Body of pancreas (tissue), 4 donors: ENCODE data around the gene SOX8. TPM values are rescaled to one million over a fixed set of nuclear protein-coding genes. Genes with fewer than 3 reads are reported as not detected.
A peak's percentile ranks its signal among the peaks of the same experiment; 100 is the strongest.

Experiments
- ATAC-seq: fragments of 150-250 bp; one replicate; pipeline ENCODE4 v1.9.1; 2016
- DNase-seq, 4 donors: peaks; one replicate each; pipeline ENCODE4 v3.0.0-alpha.2; 2019
- H3K27ac ChIP-seq, 4 donors: fragments of 200-600 bp; sonication (generic); 1 replicate in 3 of 4; 2 replicates in 1 of 4; pipeline versions ENCODE4 v1.5.1 to v1.6.1; 2016 to 2019; ENCODE audit warnings: mild to moderate bottlenecking in 1 of 4, mixed read lengths in 1 of 4, moderate library complexity in 1 of 4
- H3K27me3 ChIP-seq, 2 donors: fragments of 200-600 bp; sonication (generic); one replicate each; pipeline ENCODE4 v1.6.0; 2016; ENCODE audit warnings: mild to moderate bottlenecking in 1 of 2
- H3K36me3 ChIP-seq, 2 donors: fragments of 200-600 bp; sonication (generic); replicated peaks in 1 of 2; 2 replicates each; pipeline ENCODE4 v1.5.1; 2016; ENCODE audit warnings: low read depth in 2 of 2; ENCODE audit not compliant: insufficient read depth in 1 of 2
- H3K4me1 ChIP-seq: fragments of 200-600 bp; sonication (generic); one replicate; pipeline ENCODE4 v1.6.0; 2016
- H3K4me3 ChIP-seq, 2 donors: fragments of 200-600 bp; sonication (generic); 1 replicate in 1 of 2; 2 replicates in 1 of 2; pipeline ENCODE4 v1.5.1; 2016 to 2019
- H3K9me3 ChIP-seq, 3 donors: fragments of 200-600 bp; sonication (generic); 1 replicate in 2 of 3; 2 replicates in 1 of 3; pipeline ENCODE4 v1.5.1; 2016
- CTCF ChIP-seq, 7 experiments: fragments of 450-650 bp in 4 of 7; fragments of 200-600 bp in 3 of 7; sonication (generic) in 3 of 7; IDR thresholded peaks; one replicate each; pipeline ENCODE4 v1.5.1; 2016 to 2019; ENCODE audit warnings: antibody characterized with exemption in 7 of 7
- POLR2A ChIP-seq, 3 donors: fragments of 450-650 bp; IDR thresholded peaks; one replicate each; pipeline ENCODE4 v1.6.1; 2016; ENCODE audit warnings: antibody characterized with exemption in 3 of 3, mild to moderate bottlenecking in 2 of 3
- WGBS, 2 donors: methylation state at CpG; one replicate each; pipeline ENCODE4 v1.1.5; 2017; 5-methylcytosine and 5-hydroxymethylcytosine counted together
- intact Hi-C: fragments of 100-400 bp; cut with DNase I; formaldehyde crosslinking; loops from one replicate; pipeline ENCODE4 v1.15.1; 2023
- total RNA-seq, 2 donors: library from RNA; depleted of rRNA; stranded (reverse); fragments of >200 nt; gene quantifications; one replicate each; pipeline ENCODE4 v1.1.0, GENCODE V29; 2016

The SOX8 gene
- total RNA-seq, 2 donors from 2014 or later: 2.6 to 3.3 TPM

GRCh38 chr16:1001096-1001495, 19.5 kb downstream of the SOX8 start:
- TF ChIP-seq POLR2A (IDR thresholded peaks at IDR 0.05) (no peak), CTCF (IDR thresholded peaks at IDR 0.05) (no peak)
- no peaks in the 10 kb centered on the region for H3K36me3 ChIP-seq
- H3K27ac ChIP-seq: no peak overlapping the region
- WGBS, 2 donors: 80% methylated on average over 7 of the region's 11 CpGs; no CpG with 5 or more reads in 1 of the 2 donors
- intact Hi-C loops: no loop called here
- ATAC-seq: no peak
- H3K4me3 ChIP-seq: no peak overlapping the region
- no peaks in the 10 kb centered on the region for H3K4me1 ChIP-seq
- no peaks in the 10 kb centered on the region for H3K9me3 ChIP-seq
- no peaks in the 10 kb centered on the region for H3K27me3 ChIP-seq
- no peak for DNase-seq

- Histone ChIP-seq H3K4me3 (no peak overlapping the region), H3K4me1 (no peaks in the 10 kb centered on the region), H3K9me3 (no peaks in the 10 kb centered on the region), H3K27me3 (no peaks in the 10 kb centered on the region), H3K36me3 (no peaks in the 10 kb centered on the region), H3K27ac (no peak overlapping the region)
- DNase-seq: peak in 2 of 4 donors; percentile 25 to 61
- TF ChIP-seq POLR2A (IDR thresholded peaks at IDR 0.05) (no peak), CTCF (IDR thresholded peaks at IDR 0.05) (no peak)
- intact Hi-C loops: no loop called here
- ATAC-seq: peak; percentile 50
- 70 to 74% methylated on average over 23 to 44 of the region's 46 CpGs for WGBS, 2 donors
These were observed 21.0 kb downstream of the SOX8 start for GRCh38 chr16:1002399-1003166.

GRCh38 chr16:1003391-1004347, 22.1 kb downstream of the SOX8 start:
- no peak for ATAC-seq
- TF ChIP-seq CTCF (IDR thresholded peaks at IDR 0.05): no peak
- no peak for TF ChIP-seq POLR2A (IDR thresholded peaks at IDR 0.05)
- Histone ChIP-seq H3K27me3 (no peaks in the 10 kb centered on the region), H3K9me3 (no peaks in the 10 kb centered on the region), H3K36me3 (no peaks in the 10 kb centered on the region), H3K4me1 (no peaks in the 10 kb centered on the region), H3K27ac (no peak overlapping the region), H3K4me3 (no peak overlapping the region)
- intact Hi-C loops: no loop called here
- WGBS, 2 donors: 61 to 67% methylated on average over 26 to 38 of the region's 41 CpGs
- DNase-seq: no peak

GRCh38 chr16:1005286-1005685, 23.7 kb downstream of the SOX8 start:
- ATAC-seq: no peak
- H3K27ac ChIP-seq: no peak overlapping the region
- H3K36me3 ChIP-seq: no peaks in the 10 kb centered on the region
- H3K9me3 ChIP-seq: no peaks in the 10 kb centered on the region
- H3K27me3 ChIP-seq: no peaks in the 10 kb centered on the region
- intact Hi-C loops: no loop called here
- no peaks in the 10 kb centered on the region for H3K4me1 ChIP-seq
- WGBS, 2 donors: 74 to 82% methylated on average over 10 to 11 of the region's 11 CpGs
- no peak overlapping the region for H3K4me3 ChIP-seq
- TF ChIP-seq CTCF (IDR thresholded peaks at IDR 0.05) (no peak), POLR2A (IDR thresholded peaks at IDR 0.05) (no peak)
- DNase-seq: no peak
